EH (cell line): ENCODE measurements around the gene KCNQ1.

ENCODE experiments used
- DNase-seq: peaks from one replicate; pipeline ENCODE4 v3.0.0-alpha.2; 2015; ENCODE audit warnings: low read depth

KCNQ1 gene

GRCh38 chr11:2570211-2570811 lies 125.5 kb downstream of the KCNQ1 start:
- no peak for DNase-seq

GRCh38 chr11:2570841-2571597 lies 126.2 kb downstream of the KCNQ1 start:
- no peak for DNase-seq

- DNase-seq: no peak
Observed at GRCh38 chr11:2571598-2572281, 126.9 kb downstream of the KCNQ1 start.

GRCh38 chr11:2572491-2573239 lies 127.9 kb downstream of the KCNQ1 start:
- no peak for DNase-seq

GRCh38 chr11:2573240-2574042 lies 128.6 kb downstream of the KCNQ1 start:
- DNase-seq: no peak

- no peak for DNase-seq
Observed at GRCh38 chr11:2574043-2574552, 129.3 kb downstream of the KCNQ1 start.

- DNase-seq: no peak
Observed at GRCh38 chr11:2574553-2575535, 130.0 kb downstream of the KCNQ1 start.

GRCh38 chr11:2575591-2576051 lies 130.8 kb downstream of the KCNQ1 start:
- DNase-seq: no peak

GRCh38 chr11:2576111-2576510 lies 131.3 kb downstream of the KCNQ1 start:
- no peak for DNase-seq

- no peak for DNase-seq
Observed at GRCh38 chr11:2576549-2576948, 131.7 kb downstream of the KCNQ1 start.

GRCh38 chr11:2577031-2577990 lies 132.5 kb downstream of the KCNQ1 start:
- no peak for DNase-seq

- no peak for DNase-seq
Observed at GRCh38 chr11:2577991-2578928, 133.5 kb downstream of the KCNQ1 start.

GRCh38 chr11:2578929-2579270 lies 134.1 kb downstream of the KCNQ1 start:
- DNase-seq: no peak

GRCh38 chr11:2579315-2580060 lies 134.7 kb downstream of the KCNQ1 start:
- no peak for DNase-seq

GRCh38 chr11:2580061-2580421 lies 135.2 kb downstream of the KCNQ1 start:
- no peak for DNase-seq

- no peak for DNase-seq
Observed at GRCh38 chr11:2580571-2581001, 135.8 kb downstream of the KCNQ1 start.
